ENCODE measurements around the gene TNNI2.
A peak's percentile ranks its signal among the peaks of the same experiment; 100 is the strongest.
"Not testable (repeated sequence)": the region's sequence is repeated elsewhere in the genome, so short reads cannot be mapped to it uniquely, and the experiment has no call there.

TNNI2 gene

DNA sequence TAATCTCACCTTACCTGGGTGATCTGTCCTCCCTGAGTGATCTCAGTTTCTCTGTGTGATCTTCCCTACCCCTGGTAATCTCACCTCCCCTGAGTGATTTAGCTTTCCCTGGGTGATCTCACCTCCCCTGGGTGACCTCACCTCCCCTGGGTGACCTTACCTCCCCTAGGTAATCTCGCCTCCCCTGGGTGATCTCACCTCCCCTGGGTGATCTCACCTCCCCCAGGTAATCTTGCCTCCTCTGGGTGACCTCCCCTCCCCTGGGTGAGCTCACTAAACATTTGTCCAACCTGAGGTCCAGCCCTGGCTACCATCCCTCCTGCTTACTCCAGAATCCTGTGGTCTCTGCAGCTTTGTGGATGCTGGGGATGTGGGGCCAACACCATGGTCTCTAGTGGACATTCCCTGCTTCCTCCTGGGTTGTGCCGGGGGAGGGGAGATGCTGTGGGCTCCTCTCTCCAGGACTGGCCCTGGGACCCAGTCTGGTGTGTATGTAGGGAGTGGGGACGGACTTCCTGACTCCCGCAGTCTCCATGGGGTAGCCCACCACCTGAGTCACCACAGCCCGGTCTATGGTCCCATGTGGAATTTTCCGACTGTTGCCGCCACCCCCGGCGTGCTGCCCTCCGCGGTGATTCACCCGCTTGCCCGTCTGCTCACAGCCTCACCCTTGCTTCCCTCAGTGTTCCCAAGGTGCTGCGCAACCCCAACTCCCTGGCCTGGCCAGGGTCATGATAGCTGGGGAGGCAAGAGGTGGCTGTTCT, 24.0 kb downstream of the TNNI2 start:
- DNase-seq = no peak

DNA sequence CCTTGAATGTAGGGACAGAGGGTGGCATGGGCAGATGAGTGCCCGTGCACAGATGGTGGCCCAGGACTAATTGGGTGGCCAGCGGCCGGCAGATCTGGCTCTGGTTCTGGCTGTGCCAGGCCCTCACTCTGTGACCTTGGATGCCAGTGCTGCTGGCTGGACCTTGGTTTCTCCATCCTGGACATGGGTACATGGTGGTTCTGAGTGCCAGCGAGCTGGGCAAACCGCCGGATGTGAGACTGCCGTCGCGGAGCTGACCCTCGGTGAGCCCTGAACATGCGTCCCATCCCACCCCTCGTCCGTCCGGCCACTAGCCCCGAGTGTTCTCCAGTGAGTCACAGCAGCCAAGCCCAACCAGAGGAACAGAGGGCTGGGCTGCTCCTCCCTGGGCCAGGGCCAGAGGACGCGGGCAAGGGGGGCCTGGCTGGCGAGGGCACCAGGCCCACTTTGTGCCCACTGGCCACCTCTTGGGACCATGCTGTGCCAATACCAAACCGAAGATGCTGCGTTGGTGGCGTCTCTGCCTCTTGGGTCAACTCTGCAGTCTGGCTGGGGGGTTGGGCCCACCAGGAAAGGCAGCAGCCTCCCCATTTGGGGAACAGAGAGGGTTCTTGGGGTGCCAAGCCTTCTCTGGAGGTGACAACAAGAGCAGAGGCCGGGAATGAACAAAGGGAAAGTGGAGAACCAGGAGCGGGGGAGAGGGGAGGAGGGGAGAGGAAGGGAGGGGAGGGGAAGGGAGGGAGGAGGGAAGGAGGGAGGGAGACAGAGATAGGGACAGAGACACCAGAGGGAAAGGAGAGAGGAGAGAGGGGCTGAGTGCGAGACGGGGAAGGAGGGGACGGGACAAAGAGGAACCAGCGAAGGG, 24.8 kb downstream of the TNNI2 start:
- peak; percentile 67 for DNase-seq

DNA sequence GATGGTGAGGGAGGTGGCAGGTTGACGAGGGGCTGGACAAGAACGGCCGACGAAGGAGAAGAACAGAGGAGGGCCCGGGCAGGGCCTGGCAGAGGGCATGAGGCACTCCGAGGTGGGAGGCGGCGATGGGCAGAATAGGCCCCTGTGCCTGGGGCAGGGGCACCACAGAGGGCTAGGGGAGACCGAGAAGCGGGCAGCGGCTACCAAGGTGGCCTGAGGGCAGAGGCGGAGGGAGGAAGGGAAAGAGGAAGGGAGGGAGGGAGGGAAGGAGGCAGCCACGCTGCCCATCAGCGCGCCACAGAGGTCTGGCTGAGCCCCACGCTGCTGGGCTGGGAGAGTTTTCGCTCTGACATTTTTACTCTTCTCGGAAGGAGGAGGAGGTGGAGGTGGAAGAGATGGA, 25.4 kb downstream of the TNNI2 start:
- no peak for DNase-seq

DNA sequence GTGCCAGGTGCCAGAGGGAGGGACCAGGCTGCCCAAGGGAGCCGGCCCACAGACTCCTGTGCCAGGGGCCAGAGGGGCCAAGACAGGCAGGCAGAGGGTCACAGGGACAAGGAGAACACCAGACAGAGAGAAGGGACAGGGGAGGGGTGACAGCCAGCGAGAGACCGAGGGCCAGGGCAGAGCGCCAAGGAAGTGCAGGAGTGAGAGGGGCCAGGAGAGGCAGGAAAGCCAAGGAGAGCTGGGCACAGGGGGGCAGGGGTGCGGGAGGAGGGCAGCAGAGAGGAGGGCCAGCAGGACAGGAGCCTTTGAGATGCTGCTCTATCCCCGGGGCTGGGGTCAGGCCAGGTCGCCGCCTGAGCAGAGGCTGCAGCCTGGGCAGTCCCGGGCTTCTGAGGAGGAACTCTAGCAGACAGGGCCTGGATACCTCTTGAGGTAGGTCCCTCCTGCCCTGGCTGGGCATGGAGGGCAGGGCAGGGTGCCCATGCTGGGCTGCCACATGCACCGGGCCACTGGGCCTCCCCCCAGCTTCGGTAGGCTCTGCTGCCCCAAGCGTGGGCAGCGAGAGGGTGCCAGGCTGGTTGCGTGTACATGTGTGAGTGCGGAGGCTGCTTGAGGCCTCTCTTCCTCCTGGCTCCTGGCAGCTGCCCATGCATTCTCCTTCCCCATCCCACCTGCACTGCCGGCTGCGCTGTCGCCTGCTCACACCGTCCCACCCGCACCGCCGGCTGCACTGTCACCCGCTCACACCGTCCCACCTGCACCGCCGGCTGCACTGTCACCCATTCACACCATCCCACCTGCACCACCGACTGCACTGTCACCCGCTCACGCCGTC, 26.3 kb downstream of the TNNI2 start:
- DNase-seq = no peak

DNA sequence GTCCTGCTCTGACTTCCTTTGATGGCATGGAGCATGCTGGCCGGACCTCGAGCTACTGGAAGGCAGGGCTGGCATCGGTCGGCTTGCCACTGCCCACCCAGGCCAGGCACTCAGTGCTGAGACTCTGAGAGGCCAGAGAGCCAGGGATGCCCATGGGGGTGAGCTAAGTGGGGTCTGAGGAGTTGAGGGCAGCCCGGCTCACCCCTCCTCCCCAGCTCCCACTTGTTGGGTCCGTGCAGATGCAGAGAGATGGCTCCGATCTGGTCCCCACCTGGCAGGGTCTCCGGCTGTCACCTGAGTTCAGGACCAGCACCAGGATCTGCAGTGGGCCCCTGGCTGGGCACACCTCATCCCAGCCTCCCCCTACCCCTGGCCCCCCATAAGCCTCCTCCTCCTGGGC, 27.4 kb downstream of the TNNI2 start:
- no peak for DNase-seq

DNA sequence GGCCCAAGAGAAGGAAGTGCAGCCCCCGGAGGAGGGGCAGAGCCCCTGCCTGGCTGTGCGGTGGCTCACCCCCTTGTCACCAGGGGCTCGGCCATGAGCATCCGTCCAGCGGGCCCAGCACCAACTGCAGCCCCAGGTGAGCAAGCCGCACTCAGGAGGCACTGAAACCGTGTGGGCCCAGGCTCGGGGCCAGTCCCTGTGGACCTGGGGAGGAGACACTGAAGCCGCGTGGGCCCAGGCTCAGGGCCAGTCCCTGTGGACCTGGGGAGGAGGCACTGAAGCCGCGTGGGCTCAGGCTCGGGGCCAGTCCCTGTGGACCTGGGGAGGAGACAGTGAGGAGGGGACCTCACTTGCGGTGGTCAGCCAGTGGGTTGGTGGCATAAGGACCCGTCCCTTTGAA, 28.0 kb downstream of the TNNI2 start:
- no peak for DNase-seq

DNA sequence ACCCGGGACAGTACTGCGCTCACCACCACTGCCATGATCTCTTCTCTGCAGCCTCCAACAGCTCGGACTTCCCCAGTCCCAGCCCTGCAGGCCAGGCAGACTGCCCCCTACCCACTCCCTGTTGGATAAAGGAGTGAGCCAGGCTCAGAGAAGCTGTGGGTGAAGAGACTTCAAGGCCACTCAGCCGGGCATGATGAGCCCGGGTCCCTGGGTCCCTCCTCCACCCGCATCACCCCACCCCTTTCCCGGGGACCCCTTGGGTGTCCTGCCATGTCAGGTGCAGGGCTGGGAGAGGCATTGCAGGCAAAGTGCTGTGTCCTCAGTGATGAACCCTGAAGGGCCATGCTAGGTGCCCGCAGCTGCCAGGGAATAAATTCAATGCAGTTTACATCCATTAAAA, 28.6 kb downstream of the TNNI2 start:
- DNase-seq = no peak

DNA sequence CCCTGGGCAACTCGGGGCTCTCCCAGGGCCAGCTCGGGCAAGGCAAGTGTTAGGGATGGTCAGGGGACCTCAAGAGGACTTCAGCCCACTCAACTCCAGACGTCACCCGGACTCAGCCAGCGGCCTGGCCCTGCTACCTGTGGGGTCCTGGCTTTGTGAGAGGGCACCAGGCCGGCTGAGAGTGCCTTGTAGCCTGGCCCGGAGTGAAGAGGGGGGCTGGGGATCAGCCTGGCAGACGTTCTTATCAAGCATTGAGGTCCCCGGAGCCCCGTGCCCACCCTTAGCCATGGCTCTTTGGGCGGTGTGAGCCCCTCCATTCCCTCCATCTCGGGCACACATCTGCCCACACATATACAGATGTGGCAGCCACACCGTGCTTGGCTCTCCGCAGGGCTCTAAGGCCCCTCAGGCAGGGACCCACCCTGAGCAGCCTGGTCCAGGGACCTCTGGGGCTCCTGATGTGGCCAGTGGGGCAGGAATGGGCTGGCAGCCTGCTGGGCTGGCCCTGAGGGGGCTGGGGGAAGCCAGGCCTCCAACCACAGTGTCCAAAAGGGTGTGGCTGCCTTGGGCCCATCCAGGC, 29.4 kb downstream of the TNNI2 start:
- no peak for DNase-seq

DNA sequence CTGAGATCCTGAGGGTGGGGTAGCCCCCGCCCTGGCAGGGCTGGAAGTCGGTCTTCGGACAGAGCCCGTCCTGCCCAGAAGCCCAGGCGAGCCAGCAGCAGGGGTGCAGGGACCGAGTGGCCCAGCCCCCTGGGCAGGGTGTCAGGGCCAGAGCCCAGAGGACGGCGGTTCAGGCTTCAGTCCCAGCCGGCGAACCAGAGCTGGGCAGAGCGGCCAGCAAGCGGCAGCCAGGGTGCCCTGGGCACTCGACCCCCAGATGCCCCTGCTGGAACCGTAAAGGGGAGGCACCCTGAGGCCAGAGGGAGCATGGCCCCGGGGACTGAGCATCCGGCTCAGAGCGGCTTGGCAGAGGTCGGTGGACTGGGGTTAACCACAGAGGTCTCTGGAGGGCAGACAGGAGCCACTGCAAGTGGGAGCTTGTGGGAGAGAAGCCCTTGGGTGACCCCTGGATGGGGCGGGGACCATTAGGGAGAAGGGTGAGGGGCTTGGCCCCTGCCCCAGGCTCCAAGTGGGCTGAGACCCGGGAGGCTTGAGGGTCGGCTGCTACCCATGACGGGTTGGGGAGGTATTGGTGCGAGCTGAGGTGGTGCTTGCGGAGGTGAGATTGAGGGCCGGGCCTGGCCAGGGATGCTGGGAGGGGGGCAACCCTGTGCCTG, 30.0 kb downstream of the TNNI2 start:
- no peak for DNase-seq

DNA sequence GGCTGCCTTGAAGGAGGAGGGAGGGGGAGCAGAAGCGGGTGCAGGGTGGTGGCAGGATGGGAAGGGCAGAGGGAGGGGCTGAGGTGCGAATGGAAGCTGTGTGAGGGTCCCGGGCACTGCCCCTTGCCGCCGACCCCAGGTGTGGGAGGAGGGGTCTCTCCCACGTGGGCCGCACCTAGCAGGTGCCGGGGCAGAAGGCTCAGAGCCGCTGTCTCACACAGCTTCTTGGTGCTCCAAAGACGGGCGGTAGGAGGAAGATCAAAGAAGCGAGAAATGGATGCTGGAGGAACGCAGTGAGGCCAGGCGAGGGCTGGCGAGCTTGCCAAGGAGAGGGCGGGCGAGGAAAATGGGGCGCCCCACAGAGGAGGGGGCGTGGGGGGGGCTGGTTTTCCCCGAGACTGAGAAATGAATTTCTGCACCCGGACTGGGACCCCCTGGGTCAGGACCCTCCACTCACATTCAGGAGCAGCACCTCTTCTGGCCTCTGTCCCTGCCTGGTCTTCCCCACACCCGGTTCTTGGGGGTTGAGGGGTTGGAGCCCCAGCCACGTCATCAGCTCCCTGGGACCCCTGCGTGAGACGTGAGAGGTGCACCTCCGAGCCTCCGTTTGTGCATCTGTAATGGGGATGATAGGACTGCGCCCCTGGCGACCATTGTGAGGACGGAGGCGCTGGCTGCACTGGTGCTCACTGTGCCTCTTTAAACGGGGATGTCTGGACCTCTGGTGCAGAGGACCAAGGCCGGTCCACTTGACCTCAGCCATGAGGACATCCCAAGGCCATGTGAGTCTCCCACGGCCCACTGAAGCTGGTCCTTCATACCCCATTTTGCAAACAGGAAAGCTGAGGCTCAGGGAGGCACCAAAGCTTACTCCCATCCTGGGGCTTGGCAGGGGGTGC, 30.9 kb downstream of the TNNI2 start:
- no peak for DNase-seq

DNA sequence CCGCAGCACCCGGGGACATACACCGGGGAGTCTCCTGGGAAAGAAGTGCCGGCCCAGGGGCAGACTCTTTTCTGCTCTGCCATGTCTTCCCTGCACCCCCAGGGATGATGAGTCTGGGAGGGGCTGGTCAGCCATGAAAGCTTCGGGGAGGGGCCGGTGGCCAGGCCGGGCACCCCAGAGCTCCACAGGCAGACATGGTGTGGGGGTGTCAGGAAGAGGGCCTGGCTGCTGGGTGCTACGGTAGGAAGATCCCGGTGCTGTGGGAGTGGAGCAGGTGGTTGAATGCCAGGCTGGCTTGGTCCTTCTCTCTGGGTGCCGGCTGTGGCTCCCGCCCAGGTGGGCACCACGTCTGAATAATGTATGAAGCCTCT, 31.5 kb downstream of the TNNI2 start:
- DNase-seq = no peak

DNA sequence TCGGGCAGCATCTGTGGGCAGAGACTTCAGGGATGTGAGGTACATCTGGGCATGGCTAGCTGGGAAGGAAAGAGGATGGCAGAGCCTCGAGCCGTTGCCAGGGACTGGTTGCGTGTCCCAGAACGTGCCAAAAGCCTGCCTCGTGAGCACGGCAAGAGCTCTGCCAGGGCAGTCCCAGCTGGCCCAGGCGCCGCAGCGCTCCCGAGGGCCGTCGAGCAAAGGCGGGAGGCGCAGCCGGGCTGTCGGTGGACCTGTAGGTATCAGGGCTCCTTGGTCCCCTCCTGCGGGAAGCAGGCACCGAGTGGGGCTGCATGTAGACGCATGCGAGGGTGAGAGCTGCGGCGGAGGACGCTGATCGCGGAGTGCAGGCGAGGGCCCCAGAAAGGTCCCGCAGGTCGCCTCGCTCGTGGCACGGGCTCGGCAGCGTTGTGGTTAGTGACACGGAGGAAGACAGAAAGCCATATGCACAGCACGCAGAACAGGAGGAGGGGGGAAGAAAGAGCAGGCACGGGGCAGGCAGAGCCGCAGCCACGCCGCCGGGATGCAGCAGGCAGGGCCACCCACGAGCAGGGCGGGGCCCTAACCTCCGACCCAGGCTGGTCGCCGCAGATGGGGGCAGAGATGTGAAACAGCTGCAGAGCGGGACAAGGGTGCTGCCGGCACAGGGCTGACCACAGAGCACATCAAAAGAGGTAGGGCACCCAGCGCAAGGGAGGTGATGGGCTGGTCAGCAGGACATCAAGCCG, 32.1 kb downstream of the TNNI2 start:
- peak; percentile 18 for DNase-seq

DNA sequence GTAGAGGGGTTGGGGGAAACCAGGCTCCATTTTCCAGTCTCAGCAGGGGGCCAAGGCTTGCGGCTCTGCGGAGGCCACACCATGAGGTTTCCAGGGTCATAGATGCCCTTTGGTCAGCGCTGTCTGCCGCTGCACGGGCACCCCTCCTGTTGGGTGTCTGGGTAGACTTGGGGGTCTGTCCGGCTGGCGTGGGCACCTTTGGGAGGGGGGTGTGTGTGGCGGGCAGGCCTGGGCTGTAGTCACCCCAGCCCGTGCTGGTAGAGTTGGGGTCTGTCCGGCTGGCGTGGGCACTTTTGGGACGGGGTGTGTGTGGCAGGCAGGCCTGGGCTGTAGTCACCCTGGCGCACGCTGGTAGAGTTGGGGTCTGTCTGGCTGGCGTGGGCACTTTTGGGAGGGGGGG, 32.8 kb downstream of the TNNI2 start:
- DNase-seq = no peak

DNA sequence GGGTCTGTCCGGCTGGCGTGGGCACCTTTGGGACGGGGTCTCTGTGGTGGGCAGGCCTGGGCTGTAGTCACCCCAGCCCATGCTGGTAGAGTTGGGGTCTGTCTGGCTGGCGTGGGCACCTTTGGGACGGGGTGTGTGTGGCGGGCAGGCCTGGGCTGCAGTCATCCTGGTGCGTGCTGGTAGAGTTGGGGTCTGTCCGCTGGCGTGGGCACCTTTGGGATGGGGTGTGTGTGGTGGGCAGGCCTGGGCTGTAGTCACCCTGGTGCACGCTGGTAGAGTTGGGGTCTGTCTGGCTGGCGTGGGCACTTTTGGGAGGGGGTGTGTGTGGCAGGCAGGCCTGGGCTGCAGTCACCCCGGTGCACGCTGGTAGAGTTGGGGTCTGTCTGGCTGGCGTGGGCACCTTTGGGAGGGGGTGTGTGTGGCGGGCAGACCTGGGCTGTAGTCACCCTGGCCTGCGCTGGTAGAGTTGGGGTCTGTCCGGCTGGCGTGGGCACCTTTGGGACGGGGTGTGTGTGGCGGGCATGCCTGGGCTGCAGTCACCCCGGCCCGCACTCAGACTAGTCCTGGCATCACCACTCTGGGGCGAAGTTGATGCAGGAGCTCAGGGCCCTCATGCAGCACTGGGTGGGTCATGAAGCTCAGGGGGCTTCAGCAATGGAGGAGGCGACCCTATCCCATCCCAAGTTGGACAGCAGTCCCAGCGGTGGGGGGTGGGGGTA, 33.6 kb downstream of the TNNI2 start:
- DNase-seq = no peak

DNA sequence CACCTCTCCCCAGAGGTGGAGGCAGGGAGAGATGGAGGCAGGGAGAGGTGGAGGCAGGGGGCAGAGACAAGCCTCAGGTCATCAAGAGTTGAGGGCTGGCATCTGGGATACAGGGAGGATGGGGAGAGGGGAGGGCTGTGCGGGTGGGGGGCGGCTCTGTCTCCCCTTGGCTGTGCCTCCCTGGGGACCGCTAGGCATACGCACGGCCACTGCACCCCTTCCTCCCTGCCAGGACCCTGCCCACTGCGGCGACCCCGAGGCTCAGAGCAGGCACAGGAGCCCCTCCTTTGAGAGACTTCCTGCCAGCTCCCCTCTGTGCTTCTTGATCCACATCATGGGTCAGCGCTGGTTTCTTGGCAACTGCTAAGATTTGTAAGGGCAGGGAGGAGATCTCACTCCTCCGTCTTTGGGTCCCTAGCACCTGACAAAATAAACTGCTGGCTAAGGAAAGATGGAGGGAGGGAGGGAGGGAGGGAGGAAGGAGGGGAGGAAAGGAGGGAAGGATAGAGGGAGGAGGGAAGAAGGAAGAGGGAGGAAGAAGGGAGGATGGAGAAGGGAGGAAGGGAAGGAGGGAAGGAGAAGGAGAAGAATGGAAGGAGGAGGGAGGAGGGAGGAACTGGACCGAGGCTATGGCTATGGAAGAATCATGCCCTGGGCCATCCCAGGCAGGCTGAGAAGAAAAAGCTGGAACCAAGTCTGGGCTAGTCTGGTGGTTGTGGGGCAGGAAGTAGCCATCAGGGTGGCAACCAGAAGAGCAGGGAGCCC, 34.4 kb downstream of the TNNI2 start:
- no peak for DNase-seq

DNA sequence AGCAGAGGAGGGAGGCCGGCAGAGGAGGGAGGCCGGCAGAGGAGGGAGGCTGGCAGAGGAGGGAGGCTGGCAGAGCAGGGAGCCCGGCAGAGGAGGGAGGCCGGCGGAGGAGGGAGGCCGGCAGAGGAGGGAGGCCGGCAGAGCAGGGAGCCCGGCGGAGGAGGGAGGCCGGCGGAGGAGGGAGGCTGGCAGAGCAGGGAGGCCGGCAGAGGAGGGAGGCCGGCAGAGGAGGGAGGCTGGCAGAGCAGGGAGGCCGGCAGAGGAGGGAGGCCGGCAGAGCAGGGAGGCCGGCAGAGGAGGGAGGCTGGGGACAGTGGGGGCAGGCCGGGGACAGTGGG, 35.0 kb downstream of the TNNI2 start:
- not testable (repeated sequence) for DNase-seq

DNA sequence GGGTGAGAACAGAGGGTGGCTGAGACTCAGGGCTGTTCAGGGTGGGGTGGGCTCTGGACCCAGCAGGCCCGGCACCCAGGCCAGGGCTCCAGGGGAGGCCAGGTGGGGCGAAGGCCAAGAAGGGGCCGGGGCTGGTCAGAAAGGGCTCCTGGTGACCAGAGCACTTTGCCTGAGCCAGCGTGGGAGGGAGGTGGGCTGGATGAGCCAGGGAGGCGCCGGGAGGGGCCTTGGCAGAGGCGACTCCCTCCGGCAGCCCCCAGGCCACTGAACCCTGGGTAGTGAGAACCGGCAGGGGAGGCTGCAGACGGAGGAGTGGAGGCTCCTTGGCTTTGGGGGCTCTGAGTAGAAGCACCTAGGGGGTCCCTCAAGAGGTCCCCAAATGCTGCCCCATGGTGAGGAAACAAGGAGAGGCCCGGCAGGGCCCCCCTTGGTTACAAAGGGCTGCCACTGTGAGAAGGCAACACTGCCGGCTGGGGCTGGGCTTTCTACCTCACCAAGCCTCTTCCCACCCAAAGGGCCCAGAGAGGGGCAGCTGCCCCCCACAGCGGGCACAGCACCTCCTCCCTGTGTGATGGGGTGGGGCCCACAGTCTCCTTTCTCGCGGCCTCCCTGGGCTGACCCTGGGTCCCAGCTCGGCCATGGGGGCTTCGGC, 35.8 kb downstream of the TNNI2 start:
- DNase-seq = not testable (repeated sequence)

DNA sequence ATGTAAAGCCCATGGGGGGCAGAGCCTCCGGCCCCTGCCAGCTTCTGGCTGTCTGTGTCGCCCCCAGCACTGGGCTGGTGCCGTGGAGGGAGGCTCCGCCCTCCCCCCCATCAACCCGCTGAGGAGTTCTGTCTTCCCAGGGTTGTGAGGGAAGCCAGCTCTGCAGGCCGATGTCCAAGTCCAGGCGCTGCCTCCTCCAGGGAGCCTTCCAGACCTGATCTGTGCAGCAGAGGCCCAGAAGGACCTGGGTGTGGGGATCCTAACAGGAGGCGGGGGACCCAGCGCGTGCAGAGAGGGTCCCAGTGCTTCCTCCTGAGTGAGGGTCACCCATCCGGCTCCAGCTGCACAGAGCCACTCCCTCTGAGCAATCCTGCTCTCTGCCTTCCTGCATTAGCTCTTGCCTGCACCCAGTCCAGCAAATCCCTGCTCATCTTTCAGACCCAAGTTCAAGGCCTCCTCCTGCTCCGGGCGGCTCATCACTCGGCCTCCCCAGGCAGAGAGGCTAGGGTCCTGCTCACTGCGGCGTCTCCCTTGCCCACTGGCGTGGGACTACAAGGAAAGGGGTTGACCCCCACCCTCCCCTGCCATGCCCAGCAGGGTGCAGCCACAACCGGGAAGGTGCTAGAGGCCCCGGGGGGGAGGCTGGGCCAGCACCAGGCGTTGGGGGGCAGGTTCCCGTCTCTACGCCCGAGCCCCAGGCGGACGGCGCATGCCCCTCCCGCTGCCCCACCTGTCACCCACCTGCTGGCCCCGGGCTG, 36.5 kb downstream of the TNNI2 start:
- DNase-seq = no peak

Measured in midbrain (tissue), 1 donor.